ENCODE measurements around the gene LPCAT2. TPM values are rescaled to one million over a fixed set of nuclear protein-coding genes. Genes with fewer than 3 reads are reported as not detected.

The LPCAT2 gene
- total and polyA plus RNA-seq, 2 of the 13 experiments (the other 11 are each of a cell fraction or from before 2014, with no cell fraction given): 9.9 to 17.6 TPM

DNA sequence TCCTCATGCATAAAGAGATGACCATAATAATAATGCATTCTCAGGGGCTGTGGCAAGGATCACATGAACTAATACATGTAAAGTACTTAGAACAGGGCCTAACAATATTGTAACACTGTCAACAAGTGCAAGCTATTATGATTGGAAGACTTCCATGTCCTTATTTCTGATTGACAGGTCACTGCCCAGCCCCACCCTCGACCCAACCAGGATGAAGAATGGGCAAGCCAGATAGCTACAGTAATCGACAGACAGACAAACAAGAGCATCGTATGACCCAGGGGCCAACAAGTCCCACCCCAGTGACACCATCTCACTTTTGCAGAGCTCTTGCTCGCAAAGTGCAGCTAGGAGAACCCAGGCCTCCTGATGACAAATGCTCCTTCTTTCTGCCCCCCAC is 44.5 kb upstream of the LPCAT2 start (continued):
- TF ChIP-seq ZNF75D (CRISPR knock-in tag; IDR thresholded peaks at IDR 0.05; ENCODE audit: borderline replicate concordance): no peak
- TF ChIP-seq, protein P1, sequence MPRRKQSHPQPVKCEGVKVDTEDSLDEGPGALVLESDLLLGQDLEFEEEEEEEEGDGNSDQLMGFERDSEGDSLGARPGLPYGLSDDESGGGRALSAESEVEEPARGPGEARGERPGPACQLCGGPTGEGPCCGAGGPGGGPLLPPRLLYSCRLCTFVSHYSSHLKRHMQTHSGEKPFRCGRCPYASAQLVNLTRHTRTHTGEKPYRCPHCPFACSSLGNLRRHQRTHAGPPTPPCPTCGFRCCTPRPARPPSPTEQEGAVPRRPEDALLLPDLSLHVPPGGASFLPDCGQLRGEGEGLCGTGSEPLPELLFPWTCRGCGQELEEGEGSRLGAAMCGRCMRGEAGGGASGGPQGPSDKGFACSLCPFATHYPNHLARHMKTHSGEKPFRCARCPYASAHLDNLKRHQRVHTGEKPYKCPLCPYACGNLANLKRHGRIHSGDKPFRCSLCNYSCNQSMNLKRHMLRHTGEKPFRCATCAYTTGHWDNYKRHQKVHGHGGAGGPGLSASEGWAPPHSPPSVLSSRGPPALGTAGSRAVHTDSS (CRISPR knock-in tag; conservative IDR thresholded peaks at IDR 0.05): no peak
- TF ChIP-seq FOXK1 (CRISPR knock-in tag; IDR thresholded peaks at IDR 0.05; ENCODE audit: borderline replicate concordance, low read depth): no peak
- TF ChIP-seq PHF20 (CRISPR knock-in tag; IDR thresholded peaks at IDR 0.05): no peak
- TF ChIP-seq, protein P2, sequence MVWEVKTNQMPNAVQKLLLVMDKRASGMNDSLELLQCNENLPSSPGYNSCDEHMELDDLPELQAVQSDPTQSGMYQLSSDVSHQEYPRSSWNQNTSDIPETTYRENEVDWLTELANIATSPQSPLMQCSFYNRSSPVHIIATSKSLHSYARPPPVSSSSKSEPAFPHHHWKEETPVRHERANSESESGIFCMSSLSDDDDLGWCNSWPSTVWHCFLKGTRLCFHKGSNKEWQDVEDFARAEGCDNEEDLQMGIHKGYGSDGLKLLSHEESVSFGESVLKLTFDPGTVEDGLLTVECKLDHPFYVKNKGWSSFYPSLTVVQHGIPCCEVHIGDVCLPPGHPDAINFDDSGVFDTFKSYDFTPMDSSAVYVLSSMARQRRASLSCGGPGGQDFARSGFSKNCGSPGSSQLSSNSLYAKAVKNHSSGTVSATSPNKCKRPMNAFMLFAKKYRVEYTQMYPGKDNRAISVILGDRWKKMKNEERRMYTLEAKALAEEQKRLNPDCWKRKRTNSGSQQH (CRISPR knock-in tag; IDR thresholded peaks at IDR 0.05; ENCODE audit: low read depth): no peak
- no peak for TF ChIP-seq ZNF432 (CRISPR knock-in tag; IDR thresholded peaks at IDR 0.05; ENCODE audit: borderline replicate concordance)
- no peak for TF ChIP-seq PITX1 (CRISPR knock-in tag; IDR thresholded peaks at IDR 0.05)

DNA sequence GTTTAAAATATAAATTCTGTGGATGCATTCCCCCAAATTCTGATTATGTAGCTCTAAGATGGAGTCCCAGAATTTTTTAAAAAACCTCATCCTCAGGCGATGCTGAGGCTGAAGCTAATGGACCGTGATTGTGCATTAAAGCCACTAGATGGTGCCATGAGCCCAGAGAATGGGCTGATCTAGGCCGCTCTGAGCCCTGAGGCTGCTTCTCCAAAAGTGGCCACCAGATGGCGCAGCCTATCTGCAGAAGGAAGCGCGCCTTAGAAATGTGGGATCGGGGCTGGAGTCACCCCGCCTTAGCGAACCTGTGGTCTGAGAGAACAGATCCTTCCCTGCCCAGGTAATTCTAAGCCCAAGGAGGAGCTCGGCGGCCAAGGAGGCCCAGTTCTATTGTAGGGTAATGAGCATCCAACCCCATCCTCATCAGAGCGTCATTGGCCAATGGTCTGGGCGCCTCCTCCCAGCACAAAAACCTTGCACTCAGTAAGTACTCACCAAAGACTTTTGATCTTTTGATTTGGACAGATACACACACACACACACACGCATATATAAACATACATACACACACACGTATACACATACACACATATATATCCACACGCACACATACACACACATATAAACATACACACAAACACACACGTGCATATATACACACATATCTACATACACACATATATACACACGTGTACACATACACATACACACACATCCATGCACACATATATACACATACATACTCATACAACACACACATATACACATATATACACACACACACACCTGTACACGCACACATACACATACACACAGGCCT is 43.6 kb upstream of the LPCAT2 start:
- H3K9ac ChIP-seq (ENCODE audit: insufficient read depth, low read depth, low read length): no peak overlapping the region
- no TSS peak for BruUV-seq (replicated peaks)
- peaks cover 0 to 10% of the 10 kb centered on the region in 2 experiments; a peak in 2 of 5 replicates for H3K27me3 ChIP-seq (ENCODE audit: control insufficient read depth in 1 of 2, insufficient read depth in 2 of 2, low read length in 2 of 2)
- no peaks in the 10 kb centered on the region for H3K79me2 ChIP-seq (ENCODE audit: insufficient read depth, low read length)
- ATAC-seq: peak; percentile 94
- H3K9me3 ChIP-seq (ENCODE audit: low read length): no peaks in the 10 kb centered on the region
- no peaks in the 10 kb centered on the region for H3K36me3 ChIP-seq (replicated peaks in 1 of 2; ENCODE audit: control insufficient read depth in 1 of 2, insufficient read depth in 2 of 2, low read length in 2 of 2)
- DNase-seq (ENCODE audit: low spot score): peak; percentile 81
- 45% methylated on average over 11 of the region's 19 CpGs for WGBS (ENCODE audit: low lambda C conversion rate)
- in situ Hi-C loops (cut with HindIII; ENCODE audit: extremely low pct_ligation_motif_present, low pct_unique_long_range_greater_than_20kb) (loop anchor here (5.0 to 25.0 kb wide), 5 partner anchors 77 to 847 kb away; no protein-coding TSS in a partner anchor), intact Hi-C loops (cut with micrococcal nuclease; ENCODE audit: unreplicated experiment) (loop anchor here (1.0 kb wide), 4 partner anchors 78 to 377 kb away; no protein-coding TSS in a partner anchor)
- H3K4me1 ChIP-seq (ENCODE audit: insufficient read depth, low read length): no peaks in the 10 kb centered on the region
- ChIA-PET POLR2A (no interaction called here), CTCF (ENCODE audit: low intra/inter-chr PET ratio, low total read pairs) (interaction anchor here (0.6 to 9.6 kb wide), 18 partner anchors 30 to 1236 kb away, joined by 3 to 423 read pairs (median 6); no protein-coding TSS in a partner anchor)
- no peak overlapping the region; the same call in 1 of the 2 replicates for H3K4me2 ChIP-seq (ENCODE audit: low read depth, low read length)
- H3K27ac ChIP-seq (ENCODE audit: extremely low read length, insufficient read depth, low read length): no peak overlapping the region
- no peaks in the 10 kb centered on the region for H4K20me1 ChIP-seq (ENCODE audit: insufficient read depth, low read length)
- H2AFZ ChIP-seq (ENCODE audit: low read length): no peak overlapping the region
- H3K4me3 ChIP-seq (replicated peaks in 1 of 3; ENCODE audit: insufficient read depth in 1 of 3, low read depth in 2 of 3, low read length in 3 of 3): no peak overlapping the region
- peak; percentile 96 for FAIRE-seq
- TF ChIP-seq ZNF598 (CRISPR knock-in tag; IDR thresholded peaks at IDR 0.05; ENCODE audit: borderline replicate concordance) (peak; percentile 76; the same call in 1 of the 2 replicates), PHF8 (CRISPR knock-in tag; IDR thresholded peaks at IDR 0.05) (0 out of 2 replicates have a peak, but pooled peaks have one; percentile 28), NFYC (CRISPR knock-in tag; IDR thresholded peaks at IDR 0.05) (no peak)
- TF ChIP-seq, protein P3, sequence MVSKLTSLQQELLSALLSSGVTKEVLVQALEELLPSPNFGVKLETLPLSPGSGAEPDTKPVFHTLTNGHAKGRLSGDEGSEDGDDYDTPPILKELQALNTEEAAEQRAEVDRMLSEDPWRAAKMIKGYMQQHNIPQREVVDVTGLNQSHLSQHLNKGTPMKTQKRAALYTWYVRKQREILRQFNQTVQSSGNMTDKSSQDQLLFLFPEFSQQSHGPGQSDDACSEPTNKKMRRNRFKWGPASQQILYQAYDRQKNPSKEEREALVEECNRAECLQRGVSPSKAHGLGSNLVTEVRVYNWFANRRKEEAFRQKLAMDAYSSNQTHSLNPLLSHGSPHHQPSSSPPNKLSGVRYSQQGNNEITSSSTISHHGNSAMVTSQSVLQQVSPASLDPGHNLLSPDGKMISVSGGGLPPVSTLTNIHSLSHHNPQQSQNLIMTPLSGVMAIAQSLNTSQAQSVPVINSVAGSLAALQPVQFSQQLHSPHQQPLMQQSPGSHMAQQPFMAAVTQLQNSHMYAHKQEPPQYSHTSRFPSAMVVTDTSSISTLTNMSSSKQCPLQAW (CRISPR knock-in tag; IDR thresholded peaks at IDR 0.05): peak; percentile 89
- TF ChIP-seq, protein P4, sequence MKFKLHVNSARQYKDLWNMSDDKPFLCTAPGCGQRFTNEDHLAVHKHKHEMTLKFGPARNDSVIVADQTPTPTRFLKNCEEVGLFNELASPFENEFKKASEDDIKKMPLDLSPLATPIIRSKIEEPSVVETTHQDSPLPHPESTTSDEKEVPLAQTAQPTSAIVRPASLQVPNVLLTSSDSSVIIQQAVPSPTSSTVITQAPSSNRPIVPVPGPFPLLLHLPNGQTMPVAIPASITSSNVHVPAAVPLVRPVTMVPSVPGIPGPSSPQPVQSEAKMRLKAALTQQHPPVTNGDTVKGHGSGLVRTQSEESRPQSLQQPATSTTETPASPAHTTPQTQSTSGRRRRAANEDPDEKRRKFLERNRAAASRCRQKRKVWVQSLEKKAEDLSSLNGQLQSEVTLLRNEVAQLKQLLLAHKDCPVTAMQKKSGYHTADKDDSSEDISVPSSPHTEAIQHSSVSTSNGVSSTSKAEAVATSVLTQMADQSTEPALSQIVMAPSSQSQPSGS (CRISPR knock-in tag; IDR thresholded peaks at IDR 0.05): peak; percentile 47; the same call in 1 of the 2 replicates
- TF ChIP-seq, protein P5, sequence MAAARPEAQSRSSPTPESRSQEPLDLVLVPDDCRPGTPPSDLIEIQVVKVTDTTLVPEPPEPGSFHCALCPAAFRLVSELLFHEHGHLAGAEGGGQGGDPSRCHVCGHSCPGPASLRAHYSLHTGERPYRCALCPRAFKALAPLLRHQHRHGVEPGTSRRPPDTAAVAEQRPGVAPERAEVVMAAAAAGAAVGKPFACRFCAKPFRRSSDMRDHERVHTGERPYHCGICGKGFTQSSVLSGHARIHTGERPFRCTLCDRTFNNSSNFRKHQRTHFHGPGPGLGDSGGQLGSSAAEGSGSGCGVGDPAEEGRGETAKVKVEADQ (CRISPR knock-in tag; IDR thresholded peaks at IDR 0.05; ENCODE audit: borderline replicate concordance): 0 out of 2 replicates have a peak, but pooled peaks have one; percentile 48

All from HepG2 (cell line).